Glutamatergic neuron (in vitro differentiated cells): ENCODE data around the gene HS3ST6. TPM values are rescaled to one million over a fixed set of nuclear protein-coding genes. Genes with fewer than 3 reads are reported as not detected.

Experiments used
- DNase-seq: peaks from one replicate; pipeline ENCODE4 v3.0.0; 2022
- H3K27ac Mint-ChIP-seq: one replicate; pipeline ENCODE4 v1.8.0; 2020; ENCODE audit warnings: mild to moderate bottlenecking, mixed read lengths, inconsistent platforms; ENCODE audit not compliant: unreplicated experiment
- H3K27me3 Mint-ChIP-seq: one replicate; pipeline ENCODE4 v1.8.0; 2020; ENCODE audit warnings: mild to moderate bottlenecking, moderate library complexity, mixed read lengths, inconsistent platforms; ENCODE audit not compliant: unreplicated experiment
- H3K36me3 Mint-ChIP-seq: one replicate; pipeline ENCODE4 v1.8.0; 2020; ENCODE audit warnings: mild to moderate bottlenecking, mixed read lengths, inconsistent platforms; ENCODE audit not compliant: unreplicated experiment
- H3K4me1 Mint-ChIP-seq: one replicate; pipeline ENCODE4 v1.8.0; 2020; ENCODE audit warnings: mild to moderate bottlenecking, low read depth, mixed read lengths, inconsistent platforms; ENCODE audit not compliant: unreplicated experiment
- H3K4me3 Mint-ChIP-seq: one replicate; pipeline ENCODE4 v1.8.0; 2020; ENCODE audit warnings: mild to moderate bottlenecking, mixed read lengths, inconsistent platforms; ENCODE audit not compliant: unreplicated experiment
- H3K9me3 Mint-ChIP-seq: one replicate; pipeline ENCODE4 v1.8.0; 2020; ENCODE audit warnings: mild to moderate bottlenecking, moderate library complexity, mixed read lengths, inconsistent platforms; ENCODE audit not compliant: unreplicated experiment
- total RNA-seq: library from RNA; stranded (reverse); fragmentation: NEBNext Ultra II Directional; extraction: Animal tissue kit (Norgen Biotek cat#: 25700); gene quantifications from one replicate; pipeline ENCODE4 v1.2.1, GENCODE V29; 2021; ENCODE audit not compliant: unreplicated experiment
- TF ChIP-seq, protein P1 (sequence below): fragments of 200-600 bp; sonication (generic); IDR thresholded peaks from one replicate; pipeline ENCODE4 v1.5.0; 2021; ENCODE audit not compliant: partially characterized antibody, unreplicated experiment

HS3ST6 gene
- total RNA-seq, 1 donor from 2014 or later, result 7.8 TPM

DNA sequence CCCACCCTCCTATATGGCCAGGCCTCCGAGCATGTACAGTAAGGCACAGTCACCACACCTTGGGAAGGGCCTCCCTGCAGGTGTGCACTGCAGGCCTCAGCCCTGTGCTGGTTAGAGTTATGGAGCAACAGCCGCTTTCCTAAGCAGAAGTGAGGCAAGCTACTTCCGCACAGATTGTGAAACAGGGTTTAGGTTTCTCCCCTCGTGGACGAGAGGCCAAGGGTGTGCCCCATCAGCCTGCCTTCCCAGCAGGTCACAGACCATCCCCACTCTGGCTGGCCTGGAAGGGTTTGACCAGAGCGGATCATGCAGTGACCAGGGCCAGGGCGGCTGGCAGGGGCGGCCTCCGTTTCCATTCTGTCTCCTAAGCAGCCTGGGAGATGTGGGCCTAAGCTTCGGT lies 20.1 kb upstream of the HS3ST6 start:
- Mint-ChIP-seq H3K9me3 (no peaks in the 10 kb centered on the region), H3K4me1 (peaks cover 8% of the 10 kb centered on the region), H3K27me3 (peaks cover 1% of the 10 kb centered on the region), H3K4me3 (no peak overlapping the region), H3K27ac (no peak overlapping the region), H3K36me3 (no peaks in the 10 kb centered on the region)
- TF ChIP-seq, protein P1, sequence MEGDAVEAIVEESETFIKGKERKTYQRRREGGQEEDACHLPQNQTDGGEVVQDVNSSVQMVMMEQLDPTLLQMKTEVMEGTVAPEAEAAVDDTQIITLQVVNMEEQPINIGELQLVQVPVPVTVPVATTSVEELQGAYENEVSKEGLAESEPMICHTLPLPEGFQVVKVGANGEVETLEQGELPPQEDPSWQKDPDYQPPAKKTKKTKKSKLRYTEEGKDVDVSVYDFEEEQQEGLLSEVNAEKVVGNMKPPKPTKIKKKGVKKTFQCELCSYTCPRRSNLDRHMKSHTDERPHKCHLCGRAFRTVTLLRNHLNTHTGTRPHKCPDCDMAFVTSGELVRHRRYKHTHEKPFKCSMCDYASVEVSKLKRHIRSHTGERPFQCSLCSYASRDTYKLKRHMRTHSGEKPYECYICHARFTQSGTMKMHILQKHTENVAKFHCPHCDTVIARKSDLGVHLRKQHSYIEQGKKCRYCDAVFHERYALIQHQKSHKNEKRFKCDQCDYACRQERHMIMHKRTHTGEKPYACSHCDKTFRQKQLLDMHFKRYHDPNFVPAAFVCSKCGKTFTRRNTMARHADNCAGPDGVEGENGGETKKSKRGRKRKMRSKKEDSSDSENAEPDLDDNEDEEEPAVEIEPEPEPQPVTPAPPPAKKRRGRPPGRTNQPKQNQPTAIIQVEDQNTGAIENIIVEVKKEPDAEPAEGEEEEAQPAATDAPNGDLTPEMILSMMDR, result no peak
- no peak for DNase-seq

DNA sequence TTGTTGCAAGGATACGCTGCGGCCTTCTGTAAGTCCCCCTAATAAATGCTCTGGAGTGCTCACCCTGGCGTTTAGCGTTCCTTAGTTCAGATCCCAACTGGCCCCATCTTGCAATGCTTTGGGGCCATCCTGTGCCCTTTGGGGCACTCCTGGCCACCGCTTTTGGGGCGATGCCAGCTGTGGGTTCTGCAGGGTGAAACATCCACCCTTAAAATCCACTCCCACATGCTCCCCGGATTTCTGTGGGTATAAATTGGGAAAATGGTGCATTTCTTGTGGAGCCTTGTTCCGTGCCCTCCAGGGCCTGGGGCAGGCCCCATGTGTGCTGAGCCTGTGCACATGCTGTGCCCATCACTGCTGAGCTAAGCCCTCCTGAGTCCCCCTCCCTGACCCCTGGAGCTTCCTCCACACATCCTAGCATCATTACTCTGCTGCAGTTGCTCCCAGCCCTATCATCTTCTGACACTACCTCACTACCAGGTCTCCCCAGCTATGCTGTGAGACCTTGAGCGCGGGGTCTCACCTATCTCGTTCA lies 18.8 kb upstream of the HS3ST6 start:
- Mint-ChIP-seq H3K4me1 (peaks cover 10% of the 10 kb centered on the region), H3K9me3 (no peaks in the 10 kb centered on the region), H3K36me3 (no peaks in the 10 kb centered on the region), H3K27me3 (peaks cover 1% of the 10 kb centered on the region), H3K27ac (no peak overlapping the region), H3K4me3 (no peak overlapping the region)
- TF ChIP-seq, protein P1, result no peak
- no peak for DNase-seq

DNA sequence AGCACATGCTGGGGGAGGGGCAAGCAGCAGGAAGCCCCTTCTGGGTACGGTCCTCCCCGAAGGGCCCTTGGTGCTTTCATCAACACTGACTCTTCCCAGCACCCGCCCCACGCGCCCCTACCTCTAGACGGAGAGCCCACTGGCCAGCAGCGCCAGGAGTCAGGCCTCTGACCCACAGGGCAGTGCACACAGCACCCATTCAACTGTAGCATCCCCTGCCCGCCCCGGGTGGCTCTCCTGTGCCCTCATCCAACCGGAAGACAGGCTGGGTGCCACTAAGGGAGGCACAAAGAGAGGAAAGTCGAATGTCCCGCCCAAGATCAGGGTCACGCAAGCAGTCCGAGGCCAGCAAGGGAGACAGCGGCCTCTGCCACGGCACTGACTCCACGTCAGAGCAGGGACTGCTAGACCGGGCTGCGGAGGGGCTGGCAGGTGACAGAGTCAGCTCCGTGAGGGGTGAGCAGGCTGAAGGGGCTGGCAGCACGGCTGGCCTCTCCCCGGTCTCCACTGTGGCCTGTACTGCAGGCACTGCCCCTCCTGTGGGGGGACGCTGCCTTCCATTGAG lies 15.0 kb upstream of the HS3ST6 start:
- Mint-ChIP-seq H3K27me3 (peaks cover 2% of the 10 kb centered on the region), H3K36me3 (no peaks in the 10 kb centered on the region), H3K27ac (no peak overlapping the region), H3K9me3 (peaks cover 3% of the 10 kb centered on the region), H3K4me1 (peaks cover 4% of the 10 kb centered on the region), H3K4me3 (no peak overlapping the region)
- DNase-seq, result peak; percentile 30
- TF ChIP-seq, protein P1, result no peak

DNA sequence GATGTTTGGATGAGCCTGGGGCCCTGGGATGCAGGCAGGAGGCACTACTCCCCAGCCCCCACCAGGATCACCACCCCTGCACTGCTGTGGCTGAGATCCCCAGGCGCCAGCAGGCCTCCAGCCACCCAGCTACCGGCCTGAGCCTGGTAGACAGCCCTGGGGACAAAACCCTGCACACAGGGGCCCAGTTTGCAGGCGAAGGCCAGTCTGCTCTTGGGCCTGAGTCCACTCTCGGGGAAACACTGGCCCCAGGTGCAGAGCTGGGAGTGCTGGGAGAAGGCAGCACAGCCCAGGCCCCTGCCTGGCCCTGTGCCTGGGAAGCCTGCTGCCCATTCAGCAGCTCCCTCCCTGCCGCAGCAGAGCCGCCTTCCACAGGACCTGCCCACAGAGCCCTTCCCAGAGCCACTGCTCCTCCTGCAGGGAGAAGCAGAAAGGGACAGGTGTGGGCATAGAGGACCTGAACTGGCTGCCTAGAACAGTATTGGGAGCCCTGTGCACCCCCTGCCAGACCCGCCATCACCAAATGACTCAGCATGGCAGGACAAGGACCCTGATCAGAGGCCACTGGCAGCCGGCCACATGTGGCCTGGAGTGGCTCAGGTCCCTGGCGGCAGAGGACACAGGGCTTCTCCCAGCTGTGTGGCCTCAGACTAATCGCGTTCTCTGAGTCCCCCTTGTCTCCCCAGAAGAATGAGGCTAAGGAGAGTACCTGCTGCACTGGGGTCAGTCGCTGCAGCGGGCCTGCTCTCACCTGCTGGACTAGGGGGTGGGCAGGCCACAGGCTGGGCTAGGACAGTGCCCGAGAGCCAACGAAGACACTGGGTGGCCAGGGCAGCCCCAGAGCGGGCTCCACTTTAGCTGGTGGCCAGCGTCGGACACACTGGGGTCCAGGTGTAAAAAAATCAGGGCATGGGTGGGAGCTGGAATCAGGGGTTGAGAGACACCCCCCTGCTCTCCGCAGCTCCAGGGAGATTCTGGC lies 14.1 kb upstream of the HS3ST6 start:
- Mint-ChIP-seq H3K9me3 (peaks cover 3% of the 10 kb centered on the region), H3K4me1 (peaks cover 4% of the 10 kb centered on the region), H3K27ac (no peak overlapping the region), H3K27me3 (peaks cover 2% of the 10 kb centered on the region), H3K4me3 (no peak overlapping the region), H3K36me3 (no peaks in the 10 kb centered on the region)
- peak; percentile 39 for DNase-seq
- TF ChIP-seq, protein P1, result no peak
